Fibroblast of the conjunctiva (primary cell): ENCODE results near the gene SCMH1.
"Not testable (repeated sequence)": the region's sequence is repeated elsewhere in the genome, so short reads cannot be mapped to it uniquely, and the experiment has no call there.

Experiments used
- DNase-seq: peaks from one replicate; pipeline ENCODE4 v3.0.0-alpha.2; 2010; ENCODE audit warnings: low read depth

The SCMH1 gene

GRCh38 chr1:41241749-41242341, at the start of gene SCMH1:
TSS of gene SCMH1 (minus strand) at chr1:41242306. CDS start at chr1:41186133, 56,173 bp downstream.
- no peak for DNase-seq

- DNase-seq = no peak
Observed at GRCh38 chr1:41291195-41291594, 49.1 kb upstream of the SCMH1 start.

GRCh38 chr1:41289196-41289595, 47.1 kb upstream of the SCMH1 start:
- no peak for DNase-seq

- no peak for DNase-seq
Observed at GRCh38 chr1:41286992-41287391, 44.9 kb upstream of the SCMH1 start.

GRCh38 chr1:41286486-41286885, 44.4 kb upstream of the SCMH1 start:
- no peak for DNase-seq

- DNase-seq = no peak
Observed at GRCh38 chr1:41285818-41286217, 43.7 kb upstream of the SCMH1 start.

GRCh38 chr1:41284121-41284520, 42.0 kb upstream of the SCMH1 start:
- DNase-seq = no peak

GRCh38 chr1:41282679-41283317, 40.7 kb upstream of the SCMH1 start:
- DNase-seq = no peak

GRCh38 chr1:41281334-41281733, 39.2 kb upstream of the SCMH1 start:
- DNase-seq = no peak

- no peak for DNase-seq
Observed at GRCh38 chr1:41280202-41281032, 38.3 kb upstream of the SCMH1 start.

- DNase-seq = no peak
Observed at GRCh38 chr1:41278076-41278475, 36.0 kb upstream of the SCMH1 start.

GRCh38 chr1:41277371-41277975, 35.4 kb upstream of the SCMH1 start:
- no peak for DNase-seq

- DNase-seq = no peak
Observed at GRCh38 chr1:41275831-41276230, 33.7 kb upstream of the SCMH1 start.

GRCh38 chr1:41274752-41275545, 32.8 kb upstream of the SCMH1 start:
- DNase-seq = no peak

- no peak for DNase-seq
Observed at GRCh38 chr1:41272601-41273000, 30.5 kb upstream of the SCMH1 start.

- peak; percentile 54 for DNase-seq
Observed at GRCh38 chr1:41268154-41268770, 26.2 kb upstream of the SCMH1 start.

GRCh38 chr1:41261926-41262618, 20.0 kb upstream of the SCMH1 start:
- no peak for DNase-seq

GRCh38 chr1:41260768-41261167, 18.7 kb upstream of the SCMH1 start:
- DNase-seq = no peak

- DNase-seq = no peak
Observed at GRCh38 chr1:41259221-41259620, 17.1 kb upstream of the SCMH1 start.

- no peak for DNase-seq
Observed at GRCh38 chr1:41255978-41256377, 13.9 kb upstream of the SCMH1 start.

- not testable (repeated sequence) for DNase-seq
Observed at GRCh38 chr1:41251120-41251519, 9.0 kb upstream of the SCMH1 start.
